T follicular helper cell (primary cell): ENCODE results near the gene CERS1.
A peak's percentile ranks its signal among the peaks of the same experiment; 100 is the strongest.

Source experiments
- DNase-seq: peaks from one replicate; pipeline ENCODE4 v3.0.0-alpha.2; 2020; ENCODE audit warnings: low read depth

CERS1 gene

GRCh38 chr19:18870531-18871172 is 25.3 kb downstream of the CERS1 start:
- DNase-seq = no peak

GRCh38 chr19:18869781-18870530 is 26.0 kb downstream of the CERS1 start:
- DNase-seq = no peak

GRCh38 chr19:18869023-18869618 is 26.8 kb downstream of the CERS1 start:
- no peak for DNase-seq

GRCh38 chr19:18868380-18869022 is 27.5 kb downstream of the CERS1 start:
- DNase-seq = no peak

GRCh38 chr19:18867751-18868150 is 28.2 kb downstream of the CERS1 start:
- DNase-seq = no peak

GRCh38 chr19:18867199-18867598 is 28.8 kb downstream of the CERS1 start:
- no peak for DNase-seq

- DNase-seq = no peak
Measured at GRCh38 chr19:18866800-18867123, 29.2 kb downstream of the CERS1 start.

- DNase-seq = peak; percentile 45
Measured at GRCh38 chr19:18865973-18866799, 29.8 kb downstream of the CERS1 start.

GRCh38 chr19:18865106-18865972 is 30.6 kb downstream of the CERS1 start:
- DNase-seq = no peak

GRCh38 chr19:18863843-18864362 is 32.1 kb downstream of the CERS1 start:
- DNase-seq = no peak

- DNase-seq = no peak
Measured at GRCh38 chr19:18862976-18863842, 32.7 kb downstream of the CERS1 start.

- no peak for DNase-seq
Measured at GRCh38 chr19:18861917-18862316, 34.0 kb downstream of the CERS1 start.

- no peak for DNase-seq
Measured at GRCh38 chr19:18861235-18861634, 34.7 kb downstream of the CERS1 start.

GRCh38 chr19:18860725-18861124 is 35.2 kb downstream of the CERS1 start:
- no peak for DNase-seq

GRCh38 chr19:18860302-18860700 is 35.7 kb downstream of the CERS1 start:
- no peak for DNase-seq

- no peak for DNase-seq
Measured at GRCh38 chr19:18859676-18860301, 36.2 kb downstream of the CERS1 start.

- DNase-seq = no peak
Measured at GRCh38 chr19:18858906-18859646, 36.9 kb downstream of the CERS1 start.

GRCh38 chr19:18857223-18857622 is 38.7 kb downstream of the CERS1 start:
- DNase-seq = no peak
